ENCODE results near the gene TANGO6. TPM values are rescaled to one million over a fixed set of nuclear protein-coding genes. Genes with fewer than 3 reads are reported as not detected.

Gene TANGO6
- polyA plus RNA-seq, 1 donor (not counting 4 experiments of a cell fraction or from before 2014, with no cell fraction given) = 13.1 TPM

DNA sequence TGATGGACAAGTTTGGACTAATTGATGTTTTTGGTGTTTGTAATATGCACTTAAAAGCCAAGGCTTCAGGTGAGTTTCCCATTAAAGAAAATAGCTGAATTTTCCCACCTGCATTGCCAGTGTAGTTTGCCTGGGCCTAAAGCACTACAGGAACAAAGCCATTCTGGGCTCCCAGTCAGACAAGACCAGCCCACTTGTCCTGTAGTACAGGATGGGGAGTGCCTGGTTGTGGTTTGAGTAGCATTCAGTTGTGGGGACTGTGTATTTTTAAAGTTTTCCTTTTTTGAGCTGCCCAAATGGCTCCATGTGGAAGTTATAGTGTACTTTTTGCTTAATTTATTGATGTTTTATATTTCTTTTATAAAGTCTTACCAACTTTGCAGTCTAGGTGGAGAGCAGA, 91.7 kb downstream of the TANGO6 start:
- H3K4me2 ChIP-seq (ENCODE audit: control insufficient read depth, extremely low read depth, insufficient read depth, low read depth, low read length) = no peak overlapping the region
- peak overlapping the region; percentile 4 for H3K27ac ChIP-seq (ENCODE audit: control insufficient read depth, insufficient read depth, low read length)
- no peaks in the 10 kb centered on the region for H3K27me3 ChIP-seq (ENCODE audit: control insufficient read depth, extremely low read depth, insufficient read depth, low read length)
- FAIRE-seq (peak; percentile 32), DNase-seq (ENCODE audit: low read depth, low spot score) (no peak)
- H3K9me1 ChIP-seq (ENCODE audit: control insufficient read depth, extremely low read depth, insufficient read depth, low read length) = no peaks in the 10 kb centered on the region
- H3K4me3 ChIP-seq (ENCODE audit: control insufficient read depth in 2 of 3, extremely low read depth in 1 of 3, insufficient read depth in 2 of 3, low read depth in 1 of 3, low read length in 3 of 3) = no peak overlapping the region
- no peak overlapping the region for H2AFZ ChIP-seq (ENCODE audit: control insufficient read depth, low read length)
- no peaks in the 10 kb centered on the region for H4K20me1 ChIP-seq (ENCODE audit: control insufficient read depth, extremely low read depth, insufficient read depth, low read length)
- no peaks in the 10 kb centered on the region for H3K79me2 ChIP-seq (ENCODE audit: control insufficient read depth, insufficient read depth, low read length)
- H3K4me1 ChIP-seq (ENCODE audit: control insufficient read depth, extremely low read depth, insufficient read depth, low read length) = peaks cover 37% of the 10 kb centered on the region
- dilution Hi-C loops (cut with MboI; ENCODE audit: extremely low pct_ligation_motif_present, low sequenced_read_pairs) = no loop called here
- H3K9me3 ChIP-seq (ENCODE audit: control insufficient read depth, low read depth, low read length) = no peaks in the 10 kb centered on the region
- no peak overlapping the region for H3K9ac ChIP-seq (ENCODE audit: control insufficient read depth, extremely low read depth, insufficient read depth, low read length)
- H3K36me3 ChIP-seq (ENCODE audit: control insufficient read depth in 2 of 2, extremely low read depth in 1 of 2, insufficient read depth in 2 of 2, low read length in 2 of 2) = peaks cover 0 to 3% of the 10 kb centered on the region in 2 experiments
- TF ChIP-seq EZH2 (IDR thresholded peaks at IDR 0.05; ENCODE audit: low read length) = no peak
- TF ChIP-seq, protein P1, sequence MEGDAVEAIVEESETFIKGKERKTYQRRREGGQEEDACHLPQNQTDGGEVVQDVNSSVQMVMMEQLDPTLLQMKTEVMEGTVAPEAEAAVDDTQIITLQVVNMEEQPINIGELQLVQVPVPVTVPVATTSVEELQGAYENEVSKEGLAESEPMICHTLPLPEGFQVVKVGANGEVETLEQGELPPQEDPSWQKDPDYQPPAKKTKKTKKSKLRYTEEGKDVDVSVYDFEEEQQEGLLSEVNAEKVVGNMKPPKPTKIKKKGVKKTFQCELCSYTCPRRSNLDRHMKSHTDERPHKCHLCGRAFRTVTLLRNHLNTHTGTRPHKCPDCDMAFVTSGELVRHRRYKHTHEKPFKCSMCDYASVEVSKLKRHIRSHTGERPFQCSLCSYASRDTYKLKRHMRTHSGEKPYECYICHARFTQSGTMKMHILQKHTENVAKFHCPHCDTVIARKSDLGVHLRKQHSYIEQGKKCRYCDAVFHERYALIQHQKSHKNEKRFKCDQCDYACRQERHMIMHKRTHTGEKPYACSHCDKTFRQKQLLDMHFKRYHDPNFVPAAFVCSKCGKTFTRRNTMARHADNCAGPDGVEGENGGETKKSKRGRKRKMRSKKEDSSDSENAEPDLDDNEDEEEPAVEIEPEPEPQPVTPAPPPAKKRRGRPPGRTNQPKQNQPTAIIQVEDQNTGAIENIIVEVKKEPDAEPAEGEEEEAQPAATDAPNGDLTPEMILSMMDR (optimal IDR thresholded peaks at IDR 0.05 in 1 of 3, IDR thresholded peaks at IDR 0.05 in 1 of 3, conservative IDR thresholded peaks at IDR 0.05 in 1 of 3; ENCODE audit: extremely low read depth in 1 of 3, insufficient read depth in 2 of 3, low read length in 3 of 3) = no peak

DNA sequence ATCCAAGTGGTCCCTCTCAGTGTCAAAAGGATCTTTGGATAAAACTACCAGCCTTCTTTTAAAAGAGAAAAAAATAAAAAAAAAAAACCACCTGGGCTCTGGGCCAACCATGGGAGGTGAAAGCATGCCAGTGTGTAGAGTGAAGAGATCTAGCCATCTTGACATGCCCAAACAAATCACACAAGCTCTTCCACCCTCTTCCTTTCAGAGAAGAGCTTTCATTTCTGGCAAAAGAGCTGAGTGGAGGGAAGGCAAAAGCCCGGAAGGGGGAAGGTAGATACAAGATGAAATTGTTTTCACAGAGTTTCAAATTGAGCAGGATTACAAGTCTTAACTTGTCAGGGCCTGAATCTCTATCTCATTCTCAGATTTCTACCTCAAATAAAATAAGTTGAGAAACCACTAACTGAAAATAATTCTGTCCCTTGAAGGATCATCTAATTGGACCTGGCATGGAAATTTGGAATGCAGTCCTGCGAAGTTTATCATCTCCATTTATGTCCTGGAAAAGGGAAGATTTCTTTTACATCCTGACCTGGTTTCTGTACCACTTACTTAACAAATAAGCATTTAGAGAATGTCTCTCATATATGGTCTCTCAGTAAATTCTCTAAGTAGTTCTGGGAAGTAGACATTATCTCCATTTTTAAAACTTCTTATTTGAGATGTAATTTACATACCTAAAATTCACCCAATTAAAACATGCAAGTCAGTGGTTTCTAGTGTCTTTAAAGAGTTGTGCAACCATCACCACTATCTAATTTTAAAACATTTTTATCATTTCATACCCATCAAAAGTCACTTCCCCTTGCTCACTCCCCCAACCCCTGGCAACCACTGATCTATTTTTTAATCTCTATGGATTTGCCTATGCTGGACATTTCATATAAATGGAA, 93.7 kb downstream of the TANGO6 start:
- Histone ChIP-seq H3K79me2 (ENCODE audit: control insufficient read depth, insufficient read depth, low read length) (no peaks in the 10 kb centered on the region), H3K4me1 (ENCODE audit: control insufficient read depth, extremely low read depth, insufficient read depth, low read length) (peaks cover 37% of the 10 kb centered on the region), H3K9ac (ENCODE audit: control insufficient read depth, extremely low read depth, insufficient read depth, low read length) (peak overlapping the region; percentile 35), H3K4me2 (ENCODE audit: control insufficient read depth, extremely low read depth, insufficient read depth, low read depth, low read length) (peak overlapping the region; percentile 67), H3K27ac (ENCODE audit: control insufficient read depth, insufficient read depth, low read length) (peak overlapping the region; percentile 82), H3K27me3 (ENCODE audit: control insufficient read depth, extremely low read depth, insufficient read depth, low read length) (no peaks in the 10 kb centered on the region), H4K20me1 (ENCODE audit: control insufficient read depth, extremely low read depth, insufficient read depth, low read length) (no peaks in the 10 kb centered on the region), H2AFZ (ENCODE audit: control insufficient read depth, low read length) (no peak overlapping the region), H3K9me3 (ENCODE audit: control insufficient read depth, low read depth, low read length) (no peaks in the 10 kb centered on the region), H3K4me3 (ENCODE audit: control insufficient read depth in 2 of 3, extremely low read depth in 1 of 3, insufficient read depth in 2 of 3, low read depth in 1 of 3, low read length in 3 of 3) (peak overlapping the region in 1 of 3 experiments; percentile 34), H3K9me1 (ENCODE audit: control insufficient read depth, extremely low read depth, insufficient read depth, low read length) (no peaks in the 10 kb centered on the region), H3K36me3 (ENCODE audit: control insufficient read depth in 2 of 2, extremely low read depth in 1 of 2, insufficient read depth in 2 of 2, low read length in 2 of 2) (peaks cover 0 to 3% of the 10 kb centered on the region in 2 experiments)
- TF ChIP-seq, protein P1 (optimal IDR thresholded peaks at IDR 0.05 in 1 of 3, IDR thresholded peaks at IDR 0.05 in 1 of 3, conservative IDR thresholded peaks at IDR 0.05 in 1 of 3; ENCODE audit: extremely low read depth in 1 of 3, insufficient read depth in 2 of 3, low read length in 3 of 3) = no peak
- no peak for TF ChIP-seq EZH2 (IDR thresholded peaks at IDR 0.05; ENCODE audit: low read length)
- dilution Hi-C loops (cut with MboI; ENCODE audit: extremely low pct_ligation_motif_present, low sequenced_read_pairs) = no loop called here
- peak; percentile 73 for DNase-seq (ENCODE audit: low read depth, low spot score)
- peak; percentile 95 for FAIRE-seq

All from keratinocyte (primary cell).